Adipocyte (in vitro differentiated cells): ENCODE results near the gene TTBK2.
A peak's percentile ranks its signal among the peaks of the same experiment; 100 is the strongest.

ENCODE experiments used
- DNase-seq: peaks from one replicate; pipeline ENCODE4 v3.0.0-alpha.2; 2015; ENCODE audit warnings: low read depth
- H3K27me3 ChIP-seq: replicated peaks from 2 replicates; pipeline ENCODE4 v1.7.0; 2013; ENCODE audit warnings: mild to moderate bottlenecking, low read length, moderate library complexity; ENCODE audit not compliant: control insufficient read depth, insufficient read depth
- H3K36me3 ChIP-seq: 2 replicates; pipeline ENCODE4 v1.7.0; 2013; ENCODE audit warnings: low read length, mild to moderate bottlenecking, moderate library complexity; ENCODE audit not compliant: control insufficient read depth, insufficient read depth, severe bottlenecking
- H3K4me1 ChIP-seq: 2 replicates; pipeline ENCODE4 v1.7.0; 2013; ENCODE audit warnings: mild to moderate bottlenecking, low read length, moderate library complexity; ENCODE audit not compliant: control insufficient read depth, insufficient read depth
- H3K4me3 ChIP-seq: 2 replicates; pipeline ENCODE4 v1.7.0; 2013; ENCODE audit warnings: mild to moderate bottlenecking, low read length, moderate library complexity
- H3K9ac ChIP-seq: 2 replicates; pipeline ENCODE4 v1.7.0; 2013; ENCODE audit warnings: mild to moderate bottlenecking, low read length, moderate library complexity
- H3K9me3 ChIP-seq: 2 replicates; pipeline ENCODE4 v1.7.0; 2013; ENCODE audit warnings: mild to moderate bottlenecking, low read length, moderate library complexity; ENCODE audit not compliant: control insufficient read depth

TTBK2 gene

GRCh38 chr15:42931702-42932486 lies 11.3 kb upstream of the TTBK2 start:
- H3K4me3 ChIP-seq: no peak overlapping the region
- H3K4me1 ChIP-seq: no peaks in the 10 kb centered on the region
- no peaks in the 10 kb centered on the region for H3K27me3 ChIP-seq
- H3K36me3 ChIP-seq: no peaks in the 10 kb centered on the region
- H3K9ac ChIP-seq: no peak overlapping the region
- H3K9me3 ChIP-seq: no peaks in the 10 kb centered on the region
- DNase-seq: no peak

GRCh38 chr15:42929306-42929848 lies 8.8 kb upstream of the TTBK2 start:
- Histone ChIP-seq H3K4me3 (no peak overlapping the region), H3K27me3 (no peaks in the 10 kb centered on the region), H3K4me1 (no peaks in the 10 kb centered on the region), H3K9me3 (no peaks in the 10 kb centered on the region), H3K36me3 (no peaks in the 10 kb centered on the region), H3K9ac (no peak overlapping the region)
- peak; percentile 51 for DNase-seq

- Histone ChIP-seq H3K27me3 (no peaks in the 10 kb centered on the region), H3K36me3 (no peaks in the 10 kb centered on the region), H3K9me3 (peaks cover 3% of the 10 kb centered on the region), H3K4me1 (peaks cover 15% of the 10 kb centered on the region), H3K4me3 (peak overlapping the region; percentile 85), H3K9ac (peak overlapping the region; percentile 38)
- DNase-seq: peak; percentile 57
Observed at GRCh38 chr15:42921342-42921731, 759 bp upstream of the TTBK2 start.

- Histone ChIP-seq H3K27me3 (no peaks in the 10 kb centered on the region), H3K36me3 (no peaks in the 10 kb centered on the region), H3K4me1 (peaks cover 15% of the 10 kb centered on the region), H3K4me3 (peak overlapping the region; percentile 85), H3K9ac (peak overlapping the region; percentile 75), H3K9me3 (peaks cover 3% of the 10 kb centered on the region)
- peak; percentile 77 for DNase-seq
Observed at GRCh38 chr15:42919799-42920518, 619 bp downstream of the TTBK2 start.

GRCh38 chr15:42919308-42919707 lies 1.3 kb downstream of the TTBK2 start:
- Histone ChIP-seq H3K9ac (peak overlapping the region; percentile 75), H3K9me3 (peaks cover 3% of the 10 kb centered on the region)
- DNase-seq: peak; percentile 35

GRCh38 chr15:42918047-42918446 lies 2.5 kb downstream of the TTBK2 start:
- no peak overlapping the region for H3K4me3 ChIP-seq
- H3K9me3 ChIP-seq: no peaks in the 10 kb centered on the region
- peaks cover 15% of the 10 kb centered on the region for H3K4me1 ChIP-seq
- no peak for DNase-seq
- H3K9ac ChIP-seq: no peak overlapping the region
- H3K36me3 ChIP-seq: no peaks in the 10 kb centered on the region
- no peaks in the 10 kb centered on the region for H3K27me3 ChIP-seq

More at GRCh38 chr15:42919308-42919707, 1.3 kb downstream of the TTBK2 start:
- Histone ChIP-seq H3K4me1 (peaks cover 15% of the 10 kb centered on the region), H3K27me3 (no peaks in the 10 kb centered on the region), H3K4me3 (peak overlapping the region; percentile 85), H3K36me3 (no peaks in the 10 kb centered on the region)

- no peak overlapping the region for H3K9ac ChIP-seq
- H3K4me3 ChIP-seq: no peak overlapping the region
- no peaks in the 10 kb centered on the region for H3K27me3 ChIP-seq
- H3K36me3 ChIP-seq: no peaks in the 10 kb centered on the region
- peaks cover 9% of the 10 kb centered on the region for H3K4me1 ChIP-seq
- no peaks in the 10 kb centered on the region for H3K9me3 ChIP-seq
- DNase-seq: no peak
Observed at GRCh38 chr15:42915654-42916315, 4.8 kb downstream of the TTBK2 start.

- H3K36me3 ChIP-seq: no peaks in the 10 kb centered on the region
Observed at GRCh38 chr15:42914728-42915497, 5.7 kb downstream of the TTBK2 start.

GRCh38 chr15:42911058-42911592 lies 9.5 kb downstream of the TTBK2 start:
- Histone ChIP-seq H3K27me3 (no peaks in the 10 kb centered on the region), H3K9ac (no peak overlapping the region), H3K4me1 (no peaks in the 10 kb centered on the region), H3K36me3 (no peaks in the 10 kb centered on the region), H3K9me3 (no peaks in the 10 kb centered on the region), H3K4me3 (no peak overlapping the region)
- peak; percentile 22 for DNase-seq

More at GRCh38 chr15:42914728-42915497, 5.7 kb downstream of the TTBK2 start:
- Histone ChIP-seq H3K27me3 (no peaks in the 10 kb centered on the region), H3K9ac (no peak overlapping the region), H3K9me3 (no peaks in the 10 kb centered on the region), H3K4me3 (no peak overlapping the region), H3K4me1 (peaks cover 9% of the 10 kb centered on the region)
- DNase-seq: no peak

GRCh38 chr15:42908538-42908937 lies 12.0 kb downstream of the TTBK2 start:
- Histone ChIP-seq H3K36me3 (no peaks in the 10 kb centered on the region), H3K27me3 (no peaks in the 10 kb centered on the region), H3K9ac (no peak overlapping the region), H3K4me1 (peaks cover 3% of the 10 kb centered on the region), H3K4me3 (no peak overlapping the region), H3K9me3 (no peaks in the 10 kb centered on the region)
- no peak for DNase-seq
